Calu3 (cell line): ENCODE measurements around the gene DNAI4. TPM values are rescaled to one million over a fixed set of nuclear protein-coding genes. Genes with fewer than 3 reads are reported as not detected.
"Not testable (repeated sequence)": the region's sequence is repeated elsewhere in the genome, so short reads cannot be mapped to it uniquely, and the experiment has no call there.

Source experiments
- BruUV-seq: library from RNA; stranded (reverse); fragments of 400-500 nt; replicated peaks from 2 replicates; lab custom pipeline; 2021; lab: Mats Ljungman, UMichigan
- CTCF ChIA-PET: fragments of 300-600 bp; sonication (Branson Sonifier 250); formaldehyde crosslinking; loops from one replicate; lab custom pipeline; 2022; ENCODE audit warnings: antibody characterized with exemption; lab: Charles Lee
- DNase-seq: peaks from one replicate; pipeline ENCODE4 v3.0.0; 2022
- H3K27ac Mint-ChIP-seq: one replicate; pipeline ENCODE4 v1.8.0; 2022; ENCODE audit warnings: mixed read lengths; ENCODE audit not compliant: unreplicated experiment
- H3K27me3 Mint-ChIP-seq: one replicate; pipeline ENCODE4 v1.8.0; 2022; ENCODE audit warnings: mixed read lengths; ENCODE audit not compliant: unreplicated experiment
- H3K36me3 Mint-ChIP-seq: one replicate; pipeline ENCODE4 v1.8.0; 2022; ENCODE audit warnings: mild to moderate bottlenecking, moderate library complexity, mixed read lengths; ENCODE audit not compliant: insufficient read depth, unreplicated experiment
- H3K4me1 Mint-ChIP-seq: one replicate; pipeline ENCODE4 v1.8.0; 2022; ENCODE audit warnings: mild to moderate bottlenecking, low read depth, mixed read lengths; ENCODE audit not compliant: unreplicated experiment
- H3K4me3 Mint-ChIP-seq: one replicate; pipeline ENCODE4 v1.8.0; 2022; ENCODE audit warnings: mild to moderate bottlenecking, low read depth, moderate library complexity, mixed read lengths; ENCODE audit not compliant: unreplicated experiment
- H3K9me3 Mint-ChIP-seq: one replicate; pipeline ENCODE4 v1.8.0; 2022; ENCODE audit warnings: low read depth, mixed read lengths; ENCODE audit not compliant: unreplicated experiment
- CTCF ChIP-seq: fragments of 200-600 bp; IDR thresholded peaks from one replicate; pipeline ENCODE4 v1.8.0; 2022; ENCODE audit warnings: antibody characterized with exemption; ENCODE audit not compliant: unreplicated experiment
- intact Hi-C: fragments of 100-400 bp; cut with micrococcal nuclease; formaldehyde crosslinking; loops from one replicate; pipeline ENCODE4 v1.10.0; 2022; ENCODE audit not compliant: unreplicated experiment
- total RNA-seq: library from RNA; stranded (reverse); gene quantifications from 2 replicates; pipeline ENCODE4 v1.2.3, GENCODE V29; 2022

The DNAI4 gene
- total RNA-seq, 1 experiment from 2014 or later, result 5.6 TPM

- Mint-ChIP-seq H3K27ac (no peak overlapping the region), H3K9me3 (peaks cover 2% of the 10 kb centered on the region), H3K36me3 (no peaks in the 10 kb centered on the region), H3K27me3 (no peaks in the 10 kb centered on the region), H3K4me1 (no peaks in the 10 kb centered on the region), H3K4me3 (no peak overlapping the region)
- intact Hi-C loops, result no loop called here
- no TSS peak for BruUV-seq
- no peak for DNase-seq
- CTCF ChIA-PET, result interaction anchor here (0.7 kb wide), 1 partner anchor 302 kb away, joined by 3 read pairs; no protein-coding TSS in a partner anchor
- TF ChIP-seq CTCF, result no peak
Measured at GRCh38 chr1:66809736-66810326, 114.8 kb downstream of the DNAI4 start.

GRCh38 chr1:66809245-66809644 lies 115.4 kb downstream of the DNAI4 start:
- Mint-ChIP-seq H3K9me3 (peaks cover 2% of the 10 kb centered on the region), H3K27ac (no peak overlapping the region), H3K4me3 (no peak overlapping the region), H3K27me3 (peaks cover 1% of the 10 kb centered on the region), H3K36me3 (no peaks in the 10 kb centered on the region), H3K4me1 (no peaks in the 10 kb centered on the region)
- no peak for TF ChIP-seq CTCF
- DNase-seq, result no peak
- intact Hi-C loops, result no loop called here
- BruUV-seq, result no TSS peak
- CTCF ChIA-PET, result interaction anchor here (0.7 kb wide), 1 partner anchor 302 kb away, joined by 3 read pairs; no protein-coding TSS in a partner anchor

DNA sequence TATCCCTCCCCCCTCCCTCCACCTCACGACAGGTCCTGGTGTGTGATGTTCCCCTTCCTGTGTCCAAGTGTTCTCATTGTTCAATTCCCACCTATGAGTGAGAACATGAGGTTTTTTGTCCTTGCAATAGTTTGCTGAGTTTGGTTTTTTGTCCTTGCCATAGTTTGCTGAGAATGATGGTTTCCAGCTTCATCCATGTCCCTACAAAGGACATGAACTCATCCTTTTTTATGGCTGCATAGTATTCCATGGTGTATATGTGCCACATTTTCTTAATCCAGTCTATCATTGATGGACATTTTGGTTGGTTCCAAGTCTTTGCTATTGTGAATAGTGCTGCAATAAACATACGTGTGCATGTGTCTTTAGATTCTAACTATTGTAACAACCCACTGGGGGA lies 128.8 kb downstream of the DNAI4 start:
- H3K4me3 Mint-ChIP-seq, BruUV-seq, H3K9me3 Mint-ChIP-seq, H3K27ac Mint-ChIP-seq, H3K27me3 Mint-ChIP-seq, CTCF ChIA-PET, DNase-seq, H3K4me1 Mint-ChIP-seq, intact Hi-C loops, H3K36me3 Mint-ChIP-seq: not testable (repeated sequence)

GRCh38 chr1:66791621-66792610 lies 132.7 kb downstream of the DNAI4 start:
- peaks cover 11% of the 10 kb centered on the region for H3K4me1 Mint-ChIP-seq
- H3K27ac Mint-ChIP-seq, result no peak overlapping the region
- CTCF ChIA-PET, result interaction anchor here (0.6 kb wide), 1 partner anchor 33 kb away, joined by 3 read pairs; no protein-coding TSS in a partner anchor
- H3K9me3 Mint-ChIP-seq, result no peaks in the 10 kb centered on the region
- H3K4me3 Mint-ChIP-seq, result no peak overlapping the region
- intact Hi-C loops, result no loop called here
- no peak for TF ChIP-seq CTCF
- DNase-seq, result no peak
- no TSS peak for BruUV-seq
- no peaks in the 10 kb centered on the region for H3K36me3 Mint-ChIP-seq
- H3K27me3 Mint-ChIP-seq, result no peaks in the 10 kb centered on the region
